Activated CD4-positive, alpha-beta T cell treated with anti-CD3 and anti-CD28 coated beads for 1 hour (primary cell): ENCODE results near the gene RDH16.
"Not testable (repeated sequence)": the region's sequence is repeated elsewhere in the genome, so short reads cannot be mapped to it uniquely, and the experiment has no call there.

Source experiments
- DNase-seq: peaks from one replicate; pipeline ENCODE4 v3.0.0-alpha.2; 2020

The RDH16 gene

GRCh38 chr12:56916296-56916995 lies 41.0 kb downstream of the RDH16 start:
- no peak for DNase-seq

DNA sequence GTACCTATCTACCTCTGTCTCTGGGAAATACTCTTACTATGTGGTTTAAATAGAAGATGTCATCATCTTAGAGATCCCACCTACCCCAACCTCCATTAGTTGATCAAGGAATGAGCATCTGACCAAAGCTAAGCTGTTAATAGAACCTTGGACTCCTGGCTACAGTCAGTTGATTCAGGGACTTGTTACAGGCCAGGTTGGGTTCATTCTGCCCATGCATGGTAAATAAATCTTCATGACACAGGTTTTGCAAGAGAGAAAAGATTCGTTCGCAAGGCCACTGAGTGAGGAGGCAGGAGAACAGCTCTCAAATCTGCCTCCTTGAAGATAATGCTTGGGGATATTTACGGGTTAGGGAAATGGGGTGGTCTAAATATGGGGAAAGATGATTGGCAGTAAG lies 42.7 kb downstream of the RDH16 start:
- no peak for DNase-seq

GRCh38 chr12:56914256-56914655 lies 43.2 kb downstream of the RDH16 start:
- no peak for DNase-seq

DNA sequence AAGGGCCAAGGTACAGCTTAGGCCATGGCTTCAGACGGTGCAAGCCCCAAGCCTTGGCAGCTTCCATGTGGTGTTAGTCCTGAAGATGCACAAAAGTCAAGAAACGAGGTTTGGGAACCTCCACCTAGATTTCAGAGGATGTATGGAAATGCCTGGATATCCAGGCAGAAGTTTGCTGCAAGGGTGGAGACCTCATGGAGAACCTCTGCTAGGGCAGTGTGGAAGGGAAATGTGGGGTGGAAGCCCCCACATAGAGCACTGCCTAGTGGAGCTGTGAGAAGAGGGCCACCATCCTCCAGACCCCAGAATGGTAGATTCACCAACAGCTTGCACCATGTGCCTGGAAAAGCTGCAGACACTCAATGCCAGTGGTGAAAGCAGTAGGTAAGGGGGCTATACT lies 48.0 kb downstream of the RDH16 start:
- not testable (repeated sequence) for DNase-seq

DNA sequence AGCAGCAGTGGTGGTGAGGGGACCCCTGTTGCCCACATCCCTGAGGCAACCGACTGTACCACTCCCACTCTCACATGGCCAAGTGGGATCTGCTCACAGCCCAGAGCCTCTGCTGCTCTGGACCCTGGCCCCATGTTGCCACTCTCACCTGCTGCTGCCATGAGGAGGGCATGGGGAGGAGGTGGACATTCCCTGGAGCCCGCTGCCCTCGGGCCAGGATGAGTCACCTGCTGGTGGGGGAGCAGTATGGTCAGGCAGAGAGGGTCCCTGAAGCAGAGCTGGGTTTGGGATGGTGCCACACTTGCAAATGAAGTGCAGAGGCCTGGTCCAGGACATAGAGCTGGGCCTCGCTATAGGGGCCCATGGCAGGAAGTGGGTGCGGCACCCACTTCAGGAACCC lies 49.3 kb downstream of the RDH16 start:
- no peak for DNase-seq

- no peak for DNase-seq
These were observed 51.6 kb downstream of the RDH16 start for GRCh38 chr12:56905852-56906251.

DNA sequence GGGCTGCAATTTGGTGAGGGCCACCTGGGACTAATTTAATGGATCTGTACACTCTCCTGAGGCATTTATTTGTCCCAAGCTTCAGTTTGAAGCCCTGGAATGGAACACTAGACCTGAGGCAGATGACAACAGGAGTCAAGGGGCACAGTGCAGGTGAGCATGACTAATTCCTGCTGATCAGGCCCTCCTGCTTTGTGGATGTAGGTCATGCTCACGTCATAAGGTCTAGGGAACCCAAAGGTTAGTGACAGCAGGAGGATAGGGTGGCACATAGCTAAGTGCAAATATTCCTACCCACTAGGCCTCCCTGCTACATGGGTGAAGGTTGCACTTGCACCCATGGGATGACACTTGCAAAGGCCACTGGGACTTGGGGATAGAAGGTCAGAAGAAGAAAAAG lies 54.0 kb downstream of the RDH16 start:
- DNase-seq, result no peak
